GM23248 (cell line): ENCODE measurements around the gene FHL2.

Experiments used
- EZH2 ChIP-seq: fragments of 200-600 bp; sonication (generic); IDR thresholded peaks from 2 replicates; pipeline ENCODE4 v1.6.1; 2018; ENCODE audit warnings: antibody characterized with exemption, mild to moderate bottlenecking; ENCODE audit not compliant: insufficient read depth, poor library complexity, severe bottlenecking
- EZH2phosphoT487 ChIP-seq: fragments of 200-600 bp; sonication (generic); IDR thresholded peaks from 2 replicates; pipeline ENCODE4 v1.6.1; 2018; ENCODE audit warnings: antibody characterized with exemption, moderate library complexity, mild to moderate bottlenecking, low read depth; ENCODE audit not compliant: insufficient read depth

- TF ChIP-seq EZH2 (no peak), EZH2phosphoT487 (no peak)
Observed at GRCh38 chr2:105335469-105335868, 63.4 kb downstream of the FHL2 start.
